Prostate gland (tissue), 2 donors: ENCODE measurements around the gene NCOA7. TPM values are rescaled to one million over a fixed set of nuclear protein-coding genes. Genes with fewer than 3 reads are reported as not detected.

Experiments used
- DNase-seq: peaks from one replicate; pipeline ENCODE4 v3.0.0-alpha.2; 2019; ENCODE audit warnings: low spot score
- H3K27ac ChIP-seq, 2 donors: fragments of 200-600 bp; sonication (generic); 2 replicates each; pipeline ENCODE4 v1.5.1; 2017 to 2019
- H3K27me3 ChIP-seq: fragments of 200-600 bp; sonication (generic); replicated peaks from 2 replicates; pipeline ENCODE4 v1.5.1; 2019; ENCODE audit not compliant: insufficient read depth
- H3K36me3 ChIP-seq, 2 donors: fragments of 200-600 bp; sonication (generic); 1 replicate in 1 of 2; 2 replicates in 1 of 2; pipeline versions ENCODE4 v1.5.1 to v1.8.1; 2017 to 2019
- H3K4me1 ChIP-seq: fragments of 200-600 bp; sonication (generic); replicated peaks from 2 replicates; pipeline ENCODE4 v1.5.1; 2019
- H3K4me3 ChIP-seq, 2 donors: fragments of 200-600 bp; sonication (generic); 2 replicates each; pipeline ENCODE4 v1.5.1; 2017 to 2019
- H3K9me3 ChIP-seq: fragments of 200-600 bp; sonication (generic); 2 replicates; pipeline ENCODE4 v1.5.1; 2017
- POLR2A ChIP-seq: fragments of 450-650 bp; IDR thresholded peaks from one replicate; pipeline ENCODE4 v1.6.1; 2016; ENCODE audit warnings: antibody characterized with exemption, mild to moderate bottlenecking
- POLR2AphosphoS5 ChIP-seq: sonication (generic); formaldehyde crosslinking; IDR thresholded peaks from one replicate; pipeline ENCODE4 v1.6.1; 2017; ENCODE audit warnings: antibody characterized with exemption
- WGBS: methylation state at CpG from one replicate; pipeline ENCODE4 v1.1.5; 2018; 5-methylcytosine and 5-hydroxymethylcytosine counted together
- intact Hi-C: fragments of 100-400 bp; cut with DNase I; formaldehyde crosslinking; loops from one replicate; pipeline ENCODE4 v1.14.2; 2022
- total RNA-seq, 2 donors: library from RNA; depleted of rRNA; stranded (reverse); fragments of >200 nt; gene quantifications; one replicate each; pipeline ENCODE4 v1.1.0, GENCODE V29; 2016
- TF ChIP-seq, protein P1 (sequence below), 4 experiments: fragments of 200-600 bp in 2 of 4; fragments of 450-650 bp in 2 of 4; sonication (generic) in 2 of 4; IDR thresholded peaks; 1 replicate in 3 of 4; 2 replicates in 1 of 4; pipeline ENCODE4 v1.5.1; 2016 to 2019; ENCODE audit warnings: antibody characterized with exemption in 4 of 4, mild to moderate bottlenecking in 2 of 4, moderate library complexity in 2 of 4

Gene NCOA7
- total RNA-seq, 2 donors from 2014 or later = 15.5 to 15.6 TPM

- intact Hi-C loops = no loop called here
- no peaks in the 10 kb centered on the region for H3K36me3 ChIP-seq
These were observed 95.3 kb downstream of the NCOA7 start for GRCh38 chr6:125886021-125886420.

GRCh38 chr6:125886914-125887313 lies 96.2 kb downstream of the NCOA7 start:
- H3K36me3 ChIP-seq = no peaks in the 10 kb centered on the region
- intact Hi-C loops = no loop called here
- H3K27me3 ChIP-seq = no peaks in the 10 kb centered on the region
- no peaks in the 10 kb centered on the region for H3K4me1 ChIP-seq
- WGBS = 75% methylated on average over 2 of the region's 2 CpGs
- H3K4me3 ChIP-seq = no peak overlapping the region
- TF ChIP-seq, protein P1, sequence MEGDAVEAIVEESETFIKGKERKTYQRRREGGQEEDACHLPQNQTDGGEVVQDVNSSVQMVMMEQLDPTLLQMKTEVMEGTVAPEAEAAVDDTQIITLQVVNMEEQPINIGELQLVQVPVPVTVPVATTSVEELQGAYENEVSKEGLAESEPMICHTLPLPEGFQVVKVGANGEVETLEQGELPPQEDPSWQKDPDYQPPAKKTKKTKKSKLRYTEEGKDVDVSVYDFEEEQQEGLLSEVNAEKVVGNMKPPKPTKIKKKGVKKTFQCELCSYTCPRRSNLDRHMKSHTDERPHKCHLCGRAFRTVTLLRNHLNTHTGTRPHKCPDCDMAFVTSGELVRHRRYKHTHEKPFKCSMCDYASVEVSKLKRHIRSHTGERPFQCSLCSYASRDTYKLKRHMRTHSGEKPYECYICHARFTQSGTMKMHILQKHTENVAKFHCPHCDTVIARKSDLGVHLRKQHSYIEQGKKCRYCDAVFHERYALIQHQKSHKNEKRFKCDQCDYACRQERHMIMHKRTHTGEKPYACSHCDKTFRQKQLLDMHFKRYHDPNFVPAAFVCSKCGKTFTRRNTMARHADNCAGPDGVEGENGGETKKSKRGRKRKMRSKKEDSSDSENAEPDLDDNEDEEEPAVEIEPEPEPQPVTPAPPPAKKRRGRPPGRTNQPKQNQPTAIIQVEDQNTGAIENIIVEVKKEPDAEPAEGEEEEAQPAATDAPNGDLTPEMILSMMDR (IDR thresholded peaks at IDR 0.05) = no peak
- TF ChIP-seq POLR2A = no peak
- TF ChIP-seq POLR2AphosphoS5 = no peak
- no peak for DNase-seq
- H3K9me3 ChIP-seq = no peaks in the 10 kb centered on the region
- H3K27ac ChIP-seq = no peak overlapping the region

More at GRCh38 chr6:125886021-125886420, 95.3 kb downstream of the NCOA7 start:
- DNase-seq = no peak
- no peak overlapping the region for H3K4me3 ChIP-seq
- TF ChIP-seq POLR2AphosphoS5 = no peak
- no peak for TF ChIP-seq POLR2A
- TF ChIP-seq, protein P1 (IDR thresholded peaks at IDR 0.05) = no peak
- no peaks in the 10 kb centered on the region for H3K9me3 ChIP-seq
- H3K4me1 ChIP-seq = no peaks in the 10 kb centered on the region
- no peak overlapping the region for H3K27ac ChIP-seq
- H3K27me3 ChIP-seq = no peaks in the 10 kb centered on the region
- WGBS = 83% methylated on average over 1 of the region's 1 CpG

GRCh38 chr6:125887372-125887771 lies 96.6 kb downstream of the NCOA7 start:
- no peaks in the 10 kb centered on the region for H3K36me3 ChIP-seq
- TF ChIP-seq, protein P1 (IDR thresholded peaks at IDR 0.05) = no peak
- no peak for TF ChIP-seq POLR2AphosphoS5
- TF ChIP-seq POLR2A = no peak
- H3K4me1 ChIP-seq = no peaks in the 10 kb centered on the region
- DNase-seq = no peak
- no peak overlapping the region for H3K4me3 ChIP-seq
- no peak overlapping the region for H3K27ac ChIP-seq
- intact Hi-C loops = no loop called here
- no peaks in the 10 kb centered on the region for H3K9me3 ChIP-seq
- no peaks in the 10 kb centered on the region for H3K27me3 ChIP-seq

- Histone ChIP-seq H3K4me3 (no peak overlapping the region), H3K9me3 (no peaks in the 10 kb centered on the region), H3K4me1 (no peaks in the 10 kb centered on the region), H3K36me3 (no peaks in the 10 kb centered on the region), H3K27ac (no peak overlapping the region), H3K27me3 (no peaks in the 10 kb centered on the region)
- TF ChIP-seq, protein P1 (IDR thresholded peaks at IDR 0.05) = peak in 2 of 4 experiments; percentile 21 to 28
- TF ChIP-seq POLR2AphosphoS5 = no peak
- DNase-seq = no peak
- intact Hi-C loops = no loop called here
- WGBS = 82% methylated on average over 8 of the region's 8 CpGs
These were observed 98.4 kb downstream of the NCOA7 start for GRCh38 chr6:125888989-125889656.

DNA sequence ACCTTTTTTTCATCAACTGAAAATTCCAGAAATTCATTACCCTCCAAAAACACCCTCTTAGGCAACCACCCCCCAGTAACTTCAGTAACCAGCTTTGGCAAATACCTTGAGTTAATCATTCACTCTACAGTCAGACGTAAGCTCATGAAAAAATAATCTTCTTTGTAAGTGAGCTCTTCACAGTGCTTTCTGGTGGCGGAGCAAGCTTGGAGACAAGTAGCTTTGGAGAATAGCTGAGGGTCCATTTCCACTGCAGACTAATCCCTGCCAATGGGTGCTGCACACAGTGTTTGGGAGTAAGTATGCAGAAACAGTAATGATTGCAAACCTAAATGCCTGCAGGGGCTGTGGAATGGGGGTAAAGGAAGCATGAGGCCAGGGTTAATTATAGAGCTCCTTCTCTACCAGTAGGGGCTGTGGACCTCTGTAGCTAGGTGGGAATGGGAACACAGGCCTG lies 109.0 kb downstream of the NCOA7 start:
- H3K27me3 ChIP-seq = no peaks in the 10 kb centered on the region
- intact Hi-C loops = no loop called here
- no peak for DNase-seq
- WGBS = 87% methylated on average over 2 of the region's 2 CpGs
- TF ChIP-seq, protein P1 (IDR thresholded peaks at IDR 0.05) = no peak
- TF ChIP-seq POLR2A (no peak), POLR2AphosphoS5 (no peak)
- no peaks in the 10 kb centered on the region for H3K9me3 ChIP-seq
- no peaks in the 10 kb centered on the region for H3K36me3 ChIP-seq
- H3K4me1 ChIP-seq = no peaks in the 10 kb centered on the region
- no peak overlapping the region for H3K27ac ChIP-seq
- H3K4me3 ChIP-seq = no peak overlapping the region
